Stimulated activated naive CD8-positive, alpha-beta T cell treated with anti-CD3 and anti-CD28 coated beads, Interleukin-15, Interleukin-2, amounts not matched to agents 100 ng/mL and 50 ng/mL, for 24 hours (primary cell): Measurements from ENCODE around the gene SLC23A3.
A peak's percentile ranks its signal among the peaks of the same experiment; 100 is the strongest.

Source experiments
- H3K27ac Mint-ChIP-seq: one replicate; pipeline ENCODE4 v1.8.0; 2021; ENCODE audit warnings: mild to moderate bottlenecking, mixed read lengths
- H3K27me3 Mint-ChIP-seq: one replicate; pipeline ENCODE4 v1.8.0; 2021; ENCODE audit warnings: mixed read lengths
- H3K36me3 Mint-ChIP-seq: one replicate; pipeline ENCODE4 v1.8.0; 2021; ENCODE audit warnings: low read depth, mixed read lengths
- H3K4me1 Mint-ChIP-seq: one replicate; pipeline ENCODE4 v1.8.0; 2021; ENCODE audit warnings: low read depth, mixed read lengths
- H3K4me3 Mint-ChIP-seq: one replicate; pipeline ENCODE4 v1.8.0; 2021; ENCODE audit warnings: mild to moderate bottlenecking, mixed read lengths
- H3K9me3 Mint-ChIP-seq: one replicate; pipeline ENCODE4 v1.8.0; 2021; ENCODE audit warnings: mixed read lengths

SLC23A3 gene

DNA sequence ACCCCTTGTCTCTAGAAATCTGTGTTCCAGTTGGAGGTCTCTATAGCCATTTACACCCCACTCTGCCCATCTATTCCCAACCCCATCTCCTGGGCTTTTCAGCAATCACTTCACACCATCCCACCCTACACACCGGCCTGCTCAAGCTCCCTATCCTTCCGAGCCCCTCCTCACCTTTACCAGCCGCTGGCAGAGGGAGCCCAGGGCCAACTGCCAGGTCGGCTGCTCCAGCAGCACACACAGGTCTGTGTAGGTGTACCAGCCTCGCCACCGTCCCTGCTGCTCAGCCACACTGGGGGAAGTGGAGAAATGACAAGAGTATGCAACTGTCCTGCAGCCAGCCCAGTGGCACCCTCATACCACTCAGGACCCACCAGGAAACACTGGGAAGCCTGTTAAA is 3.3 kb upstream of the SLC23A3 start:
- H3K27me3 Mint-ChIP-seq, result no peaks in the 10 kb centered on the region
- H3K4me1 Mint-ChIP-seq, result peaks cover 36% of the 10 kb centered on the region
- no peak overlapping the region for H3K27ac Mint-ChIP-seq
- peaks cover 26% of the 10 kb centered on the region for H3K36me3 Mint-ChIP-seq
- H3K4me3 Mint-ChIP-seq, result no peak overlapping the region
- H3K9me3 Mint-ChIP-seq, result no peaks in the 10 kb centered on the region

DNA sequence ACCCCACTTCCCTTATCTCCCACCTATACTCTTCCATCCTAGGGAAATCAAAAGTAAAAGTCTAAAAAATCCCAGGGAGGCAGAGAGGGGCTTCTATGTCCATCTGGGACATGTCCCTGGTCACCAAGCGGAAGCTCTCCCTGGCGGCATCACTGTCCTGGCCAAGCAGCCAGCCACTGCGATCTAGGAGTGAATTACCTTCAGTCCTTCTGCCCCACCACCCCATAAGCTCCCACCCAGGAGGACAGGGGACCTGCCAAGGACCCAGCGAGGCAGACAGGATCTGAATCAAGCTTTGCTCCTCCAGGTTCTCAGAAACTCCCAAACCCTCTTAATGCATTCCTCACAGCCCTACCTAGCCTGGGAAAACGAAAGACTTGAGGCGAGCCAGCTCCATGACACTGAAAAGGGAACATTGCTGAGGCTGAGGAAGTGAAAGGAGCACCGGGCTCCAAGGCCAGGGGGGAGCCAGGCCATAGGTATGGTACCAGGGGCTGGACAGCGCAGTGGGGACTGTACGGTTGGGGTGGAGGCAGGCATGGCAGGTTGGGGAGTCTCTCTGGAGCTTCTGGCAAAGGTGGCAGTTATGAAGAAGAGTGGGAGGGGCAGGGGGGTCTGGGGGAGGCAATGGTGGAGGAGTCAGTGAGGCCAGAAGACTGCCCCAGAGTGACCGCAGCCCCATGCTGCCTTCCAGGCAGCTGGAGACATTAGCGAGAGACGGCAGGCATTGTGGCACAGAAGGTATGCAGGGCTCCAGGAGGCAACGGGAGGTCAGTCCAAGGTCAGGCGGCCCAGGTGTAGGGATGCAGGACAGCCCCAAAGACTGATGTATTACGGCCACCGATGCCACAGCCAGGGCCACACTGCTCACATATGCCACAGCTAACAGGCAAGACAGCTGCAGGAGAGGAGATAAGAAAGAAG is 2.7 kb upstream of the SLC23A3 start:
- H3K27me3 Mint-ChIP-seq, result no peaks in the 10 kb centered on the region
- H3K4me3 Mint-ChIP-seq, result no peak overlapping the region
- no peaks in the 10 kb centered on the region for H3K9me3 Mint-ChIP-seq
- H3K36me3 Mint-ChIP-seq, result peaks cover 26% of the 10 kb centered on the region
- no peak overlapping the region for H3K27ac Mint-ChIP-seq
- peaks cover 34% of the 10 kb centered on the region for H3K4me1 Mint-ChIP-seq

- H3K4me3 Mint-ChIP-seq, result no peak overlapping the region
- peaks cover 26% of the 10 kb centered on the region for H3K36me3 Mint-ChIP-seq
These were observed 1.4 kb upstream of the SLC23A3 start for GRCh38 chr2:219171231-219171651.

DNA sequence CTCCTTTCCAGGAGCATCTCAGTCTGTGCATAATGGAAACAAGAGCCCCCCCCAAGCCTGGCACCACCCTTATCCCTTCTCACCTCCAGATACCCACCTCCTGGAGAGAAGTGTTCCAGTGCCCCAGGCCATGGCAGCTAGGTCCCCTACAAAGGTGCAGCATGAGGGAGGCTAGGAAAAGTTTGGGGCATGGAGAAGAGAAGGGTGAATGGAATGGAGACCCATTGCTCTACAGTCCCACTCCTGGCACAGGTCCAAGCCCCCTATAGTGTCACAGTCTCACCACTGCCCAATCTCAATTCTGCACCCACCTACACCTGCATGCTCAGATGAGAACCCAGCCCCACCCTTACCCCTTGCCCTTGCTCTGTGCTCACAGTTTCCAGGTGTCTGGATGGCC is 897 bp downstream of the SLC23A3 start:
- no peaks in the 10 kb centered on the region for H3K27me3 Mint-ChIP-seq

More at GRCh38 chr2:219171231-219171651, 1.4 kb upstream of the SLC23A3 start:
- no peaks in the 10 kb centered on the region for H3K27me3 Mint-ChIP-seq
- peak overlapping the region; percentile 11 for H3K27ac Mint-ChIP-seq
- H3K4me1 Mint-ChIP-seq, result peaks cover 29% of the 10 kb centered on the region
- H3K9me3 Mint-ChIP-seq, result no peaks in the 10 kb centered on the region

DNA sequence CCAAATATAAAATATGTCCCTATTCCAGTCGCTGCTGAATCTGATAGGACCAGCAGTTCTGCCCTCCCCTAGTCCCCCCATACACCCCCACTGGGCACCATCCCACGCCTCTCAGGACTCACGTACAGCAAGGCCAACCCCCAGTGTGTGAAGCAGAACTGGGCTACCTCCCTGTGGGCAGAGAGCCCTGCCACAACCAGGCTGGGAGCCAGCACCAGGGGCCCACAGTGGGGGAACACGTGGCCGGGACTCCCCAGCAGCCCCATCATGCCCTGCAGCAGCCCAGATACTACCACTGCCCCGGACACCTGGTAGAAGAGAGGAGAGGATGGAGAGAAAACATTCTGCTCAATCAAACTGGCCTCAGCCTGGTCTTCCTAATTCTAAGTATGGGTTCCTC is 1.3 kb downstream of the SLC23A3 start:
- H3K9me3 Mint-ChIP-seq, result no peaks in the 10 kb centered on the region
- peaks cover 7% of the 10 kb centered on the region for H3K4me1 Mint-ChIP-seq
- H3K4me3 Mint-ChIP-seq, result no peak overlapping the region
- H3K36me3 Mint-ChIP-seq, result peaks cover 14% of the 10 kb centered on the region
- no peaks in the 10 kb centered on the region for H3K27me3 Mint-ChIP-seq
- no peak overlapping the region for H3K27ac Mint-ChIP-seq

More for the DNA sequence above, 897 bp downstream of the SLC23A3 start:
- Mint-ChIP-seq H3K36me3 (peaks cover 16% of the 10 kb centered on the region), H3K4me1 (peaks cover 8% of the 10 kb centered on the region), H3K9me3 (no peaks in the 10 kb centered on the region), H3K27ac (no peak overlapping the region), H3K4me3 (no peak overlapping the region)

DNA sequence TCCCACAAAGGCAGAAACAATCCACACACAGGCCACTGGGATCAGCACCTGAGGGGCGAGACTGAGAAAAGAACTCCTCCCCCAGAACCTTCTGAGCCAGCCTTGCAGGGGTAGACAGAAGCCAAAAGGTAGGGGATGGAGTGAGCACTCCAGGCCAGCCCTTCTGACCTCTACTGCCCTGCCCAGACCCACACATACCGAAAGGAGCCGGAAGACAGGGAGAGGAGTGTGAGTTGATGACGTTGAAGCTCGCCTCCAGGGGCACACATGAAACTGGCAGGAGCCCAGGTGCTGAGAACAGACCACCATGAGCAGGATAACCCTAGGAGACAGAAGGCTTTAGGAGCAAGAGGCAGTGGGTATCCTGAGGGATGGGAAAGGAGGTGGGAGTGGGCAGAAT is 1.8 kb downstream of the SLC23A3 start:
- Mint-ChIP-seq H3K4me3 (no peak overlapping the region), H3K9me3 (no peaks in the 10 kb centered on the region), H3K27me3 (no peaks in the 10 kb centered on the region), H3K4me1 (peaks cover 7% of the 10 kb centered on the region), H3K36me3 (peaks cover 14% of the 10 kb centered on the region), H3K27ac (no peak overlapping the region)

- no peak overlapping the region for H3K4me3 Mint-ChIP-seq
- no peaks in the 10 kb centered on the region for H3K27me3 Mint-ChIP-seq
- H3K4me1 Mint-ChIP-seq, result peaks cover 10% of the 10 kb centered on the region
- no peak overlapping the region for H3K27ac Mint-ChIP-seq
- H3K36me3 Mint-ChIP-seq, result no peaks in the 10 kb centered on the region
- no peaks in the 10 kb centered on the region for H3K9me3 Mint-ChIP-seq
These were observed 4.5 kb downstream of the SLC23A3 start for GRCh38 chr2:219165058-219165911.

DNA sequence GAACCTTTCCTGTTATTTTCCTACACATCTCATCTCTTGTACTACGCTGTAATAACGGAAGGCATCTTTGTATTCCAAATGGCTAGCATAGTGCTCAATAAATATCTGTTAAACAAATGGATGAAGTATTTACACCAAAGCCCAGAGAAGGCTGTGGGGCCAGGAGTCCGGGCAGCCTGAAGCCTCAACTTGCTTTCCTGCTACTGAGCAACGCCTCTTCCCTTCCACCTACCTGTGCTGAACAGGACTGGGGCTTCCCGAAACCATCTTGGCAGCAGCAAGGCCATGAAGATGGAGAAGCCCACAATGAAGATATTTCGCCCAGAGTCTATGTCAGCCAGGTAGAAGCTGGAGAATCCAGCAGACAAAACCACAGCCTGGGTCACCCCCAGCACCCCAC is 6.7 kb downstream of the SLC23A3 start:
- Mint-ChIP-seq H3K27me3 (no peaks in the 10 kb centered on the region), H3K27ac (no peak overlapping the region), H3K36me3 (no peaks in the 10 kb centered on the region), H3K4me1 (peaks cover 17% of the 10 kb centered on the region), H3K4me3 (no peak overlapping the region), H3K9me3 (no peaks in the 10 kb centered on the region)

DNA sequence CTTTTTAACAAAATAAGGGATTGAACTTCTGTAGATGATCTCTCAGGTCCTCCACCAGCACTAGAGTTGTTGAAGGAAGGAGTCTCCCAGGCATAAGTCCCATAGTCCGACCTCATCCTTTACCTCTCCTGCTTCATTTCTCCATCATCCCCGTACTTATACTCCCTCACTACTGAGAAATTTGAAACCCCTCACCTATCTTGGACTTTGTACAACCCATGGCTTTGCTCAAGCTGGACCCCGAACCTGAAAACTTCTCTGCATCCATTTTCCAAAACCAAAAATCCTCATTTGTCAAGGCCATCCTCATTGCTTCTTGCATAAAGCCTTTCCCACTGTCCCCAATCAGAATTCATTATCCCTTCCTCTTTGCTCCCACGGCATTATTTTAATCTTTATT is 8.7 kb downstream of the SLC23A3 start:
- Mint-ChIP-seq H3K4me3 (peak overlapping the region; percentile 86), H3K9me3 (no peaks in the 10 kb centered on the region), H3K27me3 (no peaks in the 10 kb centered on the region), H3K36me3 (peaks cover 10% of the 10 kb centered on the region), H3K27ac (peak overlapping the region; percentile 92), H3K4me1 (peaks cover 17% of the 10 kb centered on the region)

DNA sequence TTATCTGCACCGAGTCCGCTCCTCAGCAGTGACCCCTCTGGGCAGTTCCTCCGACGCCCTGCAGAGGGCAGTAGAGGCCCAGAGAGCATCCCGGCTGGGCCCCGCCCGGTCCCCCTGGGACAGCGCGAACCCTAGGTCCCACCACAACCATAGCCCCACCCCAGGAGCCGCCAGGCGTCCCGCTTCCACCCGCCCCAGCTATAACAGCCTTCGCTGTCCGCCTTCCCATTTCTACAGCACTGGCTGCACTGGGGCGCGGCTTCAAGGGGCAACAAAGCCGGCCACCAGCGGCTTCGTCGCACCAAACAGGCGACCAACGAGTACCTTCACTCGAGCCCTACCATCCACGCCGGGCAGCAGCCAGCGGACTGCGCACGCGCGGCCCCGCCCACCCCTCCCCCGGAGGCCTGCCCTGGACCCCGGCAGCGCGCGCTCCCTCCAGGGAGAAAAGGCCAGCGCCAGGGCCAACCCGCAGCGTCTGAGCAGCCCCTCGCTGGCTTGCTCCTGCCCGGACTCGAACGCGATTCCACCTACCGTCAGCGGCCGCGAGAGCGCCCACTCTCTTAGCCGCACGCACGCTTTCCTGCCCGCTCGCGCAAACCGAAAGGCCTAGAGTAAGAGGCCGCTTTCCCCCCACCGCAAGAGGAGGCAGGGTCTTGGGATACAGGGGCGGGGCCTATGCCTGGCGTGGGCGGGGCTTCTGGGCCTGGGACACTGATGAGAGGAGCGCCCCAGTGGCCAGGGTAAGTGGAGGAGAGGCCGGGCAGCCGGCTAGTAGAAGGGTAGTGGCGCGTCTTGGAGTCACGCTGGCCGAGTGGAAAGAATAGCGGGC is 9.4 kb downstream of the SLC23A3 start, which contains the start of gene NHEJ1:
NHEJ1 (minus strand) TSS at position 630 of the 832 bp plus-strand sequence. CDS start 2,453 bp downstream, outside the sequence.
- no peaks in the 10 kb centered on the region for H3K27me3 Mint-ChIP-seq
- peaks cover 10% of the 10 kb centered on the region for H3K36me3 Mint-ChIP-seq
- no peaks in the 10 kb centered on the region for H3K9me3 Mint-ChIP-seq
- H3K27ac Mint-ChIP-seq, result peak within 1 kb of the TSS; percentile 92
- peak within 1 kb of the TSS; percentile 86 for H3K4me3 Mint-ChIP-seq
- H3K4me1 Mint-ChIP-seq, result peaks cover 17% of the 10 kb centered on the region

GRCh38 chr2:219159771-219160185 is 10.1 kb downstream of the SLC23A3 start:
- H3K36me3 Mint-ChIP-seq, result peaks cover 10% of the 10 kb centered on the region
- H3K27me3 Mint-ChIP-seq, result no peaks in the 10 kb centered on the region
- H3K4me1 Mint-ChIP-seq, result peaks cover 17% of the 10 kb centered on the region
- no peaks in the 10 kb centered on the region for H3K9me3 Mint-ChIP-seq
- peak overlapping the region; percentile 86 for H3K4me3 Mint-ChIP-seq
- peak overlapping the region; percentile 92 for H3K27ac Mint-ChIP-seq

GRCh38 chr2:219158586-219158985 is 11.2 kb downstream of the SLC23A3 start:
- no peak overlapping the region for H3K4me3 Mint-ChIP-seq
- no peaks in the 10 kb centered on the region for H3K27me3 Mint-ChIP-seq
- peaks cover 14% of the 10 kb centered on the region for H3K36me3 Mint-ChIP-seq
- H3K4me1 Mint-ChIP-seq, result peaks cover 17% of the 10 kb centered on the region
- no peaks in the 10 kb centered on the region for H3K9me3 Mint-ChIP-seq
- H3K27ac Mint-ChIP-seq, result no peak overlapping the region

GRCh38 chr2:219158025-219158424 is 11.8 kb downstream of the SLC23A3 start:
- H3K9me3 Mint-ChIP-seq, result no peaks in the 10 kb centered on the region
- H3K27ac Mint-ChIP-seq, result no peak overlapping the region
- H3K36me3 Mint-ChIP-seq, result peaks cover 19% of the 10 kb centered on the region
- peaks cover 17% of the 10 kb centered on the region for H3K4me1 Mint-ChIP-seq
- no peaks in the 10 kb centered on the region for H3K27me3 Mint-ChIP-seq
- H3K4me3 Mint-ChIP-seq, result no peak overlapping the region

GRCh38 chr2:219157396-219157795 is 12.4 kb downstream of the SLC23A3 start:
- Mint-ChIP-seq H3K4me1 (peaks cover 17% of the 10 kb centered on the region), H3K27me3 (no peaks in the 10 kb centered on the region), H3K4me3 (no peak overlapping the region), H3K9me3 (no peaks in the 10 kb centered on the region), H3K36me3 (peaks cover 20% of the 10 kb centered on the region), H3K27ac (no peak overlapping the region)
